HL-60 (cell line): Measurements from ENCODE around the gene ATXN2L.

Experiments used
- CTCF ChIP-seq: IDR thresholded peaks from one replicate; pipeline ENCODE4 v1.5.1; 2011; ENCODE audit warnings: low read length, control low read depth, inconsistent platforms; ENCODE audit not compliant: insufficient read depth
- GABPA ChIP-seq: IDR thresholded peaks from 2 replicates; pipeline ENCODE4 v1.6.1; 2012; ENCODE audit warnings: low read depth
- POLR2AphosphoS5 ChIP-seq: IDR thresholded peaks from 2 replicates; pipeline ENCODE4 v1.6.1; 2012; ENCODE audit warnings: low read depth
- REST ChIP-seq: IDR thresholded peaks from 2 replicates; pipeline ENCODE4 v1.6.1; 2012; ENCODE audit warnings: low read depth; ENCODE audit not compliant: insufficient replicate concordance
- SPI1 ChIP-seq: IDR thresholded peaks from 2 replicates; pipeline ENCODE4 v1.6.1; 2012; ENCODE audit warnings: low read depth, mild to moderate bottlenecking, borderline replicate concordance

- TF ChIP-seq CTCF (no peak), POLR2AphosphoS5 (no peak), REST (no peak), GABPA (no peak), SPI1 (no peak)
Observed at GRCh38 chr16:28843766-28844165, 21.0 kb downstream of the ATXN2L start.
